ENCODE measurements around the gene HOXC10.
A peak's percentile ranks its signal among the peaks of the same experiment; 100 is the strongest.

The HOXC10 gene

DNA sequence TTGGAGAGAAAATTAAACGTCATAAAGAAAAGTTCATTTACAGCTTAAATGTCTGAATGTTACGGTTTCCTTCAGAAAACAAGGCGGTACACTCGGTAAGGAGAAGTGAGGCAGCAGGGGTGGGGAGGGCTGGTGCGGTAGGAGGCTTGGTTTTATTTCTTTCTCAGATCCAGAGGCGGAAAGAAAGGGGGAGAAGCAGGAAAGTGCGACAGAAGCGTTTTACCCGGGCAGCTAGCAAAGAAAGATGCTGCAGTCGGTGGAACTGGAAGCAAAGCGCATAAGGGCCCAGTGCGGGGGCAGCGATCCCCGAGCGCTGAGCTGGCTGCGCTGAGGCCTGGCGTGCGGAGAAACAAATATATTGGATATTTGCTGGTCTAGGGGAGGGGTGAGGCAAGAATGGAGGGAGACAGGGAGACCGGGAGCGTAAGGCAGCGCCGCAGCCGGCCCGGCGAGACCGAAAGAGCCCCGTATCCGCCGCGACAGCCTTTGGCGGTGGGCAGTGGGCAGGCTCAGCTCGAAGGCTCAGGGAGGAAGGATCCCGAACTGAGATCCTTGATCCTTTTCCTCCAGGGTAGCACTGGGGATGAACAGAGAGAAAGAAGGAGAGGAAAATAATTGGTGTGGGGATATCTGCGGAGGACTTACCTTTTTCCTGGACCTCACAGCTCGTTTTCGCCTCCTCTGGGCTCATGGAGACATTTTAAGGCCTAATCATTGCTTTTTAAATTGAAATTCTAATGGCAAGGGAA lies 18.4 kb upstream of the HOXC10 start:
- DNase-seq (ENCODE audit: low read depth), result no peak
- TF ChIP-seq, protein P1, sequence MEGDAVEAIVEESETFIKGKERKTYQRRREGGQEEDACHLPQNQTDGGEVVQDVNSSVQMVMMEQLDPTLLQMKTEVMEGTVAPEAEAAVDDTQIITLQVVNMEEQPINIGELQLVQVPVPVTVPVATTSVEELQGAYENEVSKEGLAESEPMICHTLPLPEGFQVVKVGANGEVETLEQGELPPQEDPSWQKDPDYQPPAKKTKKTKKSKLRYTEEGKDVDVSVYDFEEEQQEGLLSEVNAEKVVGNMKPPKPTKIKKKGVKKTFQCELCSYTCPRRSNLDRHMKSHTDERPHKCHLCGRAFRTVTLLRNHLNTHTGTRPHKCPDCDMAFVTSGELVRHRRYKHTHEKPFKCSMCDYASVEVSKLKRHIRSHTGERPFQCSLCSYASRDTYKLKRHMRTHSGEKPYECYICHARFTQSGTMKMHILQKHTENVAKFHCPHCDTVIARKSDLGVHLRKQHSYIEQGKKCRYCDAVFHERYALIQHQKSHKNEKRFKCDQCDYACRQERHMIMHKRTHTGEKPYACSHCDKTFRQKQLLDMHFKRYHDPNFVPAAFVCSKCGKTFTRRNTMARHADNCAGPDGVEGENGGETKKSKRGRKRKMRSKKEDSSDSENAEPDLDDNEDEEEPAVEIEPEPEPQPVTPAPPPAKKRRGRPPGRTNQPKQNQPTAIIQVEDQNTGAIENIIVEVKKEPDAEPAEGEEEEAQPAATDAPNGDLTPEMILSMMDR (conservative IDR thresholded peaks at IDR 0.05; ENCODE audit: low read length), result no peak
- peak overlapping the region; percentile 29 for H3K4me3 ChIP-seq (ENCODE audit: low read length)

GRCh38 chr12:53967421-53967925 lies 17.5 kb upstream of the HOXC10 start:
- no peak overlapping the region for H3K4me3 ChIP-seq (ENCODE audit: low read length)
- no peak for DNase-seq (ENCODE audit: low read depth)
- TF ChIP-seq, protein P1 (conservative IDR thresholded peaks at IDR 0.05; ENCODE audit: low read length), result no peak

GRCh38 chr12:53968214-53969127 lies 16.5 kb upstream of the HOXC10 start:
- no peak overlapping the region for H3K4me3 ChIP-seq (ENCODE audit: low read length)
- TF ChIP-seq, protein P1 (conservative IDR thresholded peaks at IDR 0.05; ENCODE audit: low read length), result no peak
- no peak for DNase-seq (ENCODE audit: low read depth)

- TF ChIP-seq, protein P1 (conservative IDR thresholded peaks at IDR 0.05; ENCODE audit: low read length), result no peak
- DNase-seq (ENCODE audit: low read depth), result no peak
- H3K4me3 ChIP-seq (ENCODE audit: low read length), result no peak overlapping the region
These were observed 15.2 kb upstream of the HOXC10 start for GRCh38 chr12:53969588-53970259.

DNA sequence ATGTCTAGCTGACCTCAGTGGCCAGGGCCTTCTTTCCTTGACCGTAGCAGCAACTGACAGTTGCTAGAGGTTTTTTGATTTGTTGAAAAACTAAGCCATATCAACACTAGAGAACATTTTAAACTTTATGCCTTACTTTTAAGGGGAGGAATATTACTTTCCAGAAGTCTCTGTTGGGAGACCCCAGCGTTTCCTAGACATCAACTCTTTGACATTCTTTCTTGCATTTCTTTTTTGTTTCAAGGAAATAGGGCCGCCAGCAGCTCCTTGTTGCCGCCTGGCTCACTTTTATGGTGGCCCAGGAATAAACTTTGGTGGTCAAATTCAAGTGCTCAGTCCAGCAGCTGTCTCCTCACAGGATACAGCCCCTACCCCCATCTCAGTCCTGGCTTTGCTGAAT lies 14.5 kb upstream of the HOXC10 start:
- TF ChIP-seq, protein P1 (conservative IDR thresholded peaks at IDR 0.05; ENCODE audit: low read length), result no peak
- H3K4me3 ChIP-seq (ENCODE audit: low read length), result no peak overlapping the region
- no peak for DNase-seq (ENCODE audit: low read depth)

- TF ChIP-seq, protein P1 (conservative IDR thresholded peaks at IDR 0.05; ENCODE audit: low read length), result no peak
- no peak overlapping the region for H3K4me3 ChIP-seq (ENCODE audit: low read length)
- DNase-seq (ENCODE audit: low read depth), result no peak
These were observed 13.8 kb upstream of the HOXC10 start for GRCh38 chr12:53971129-53971528.
